Prostate gland (tissue), 2 donors: ENCODE results near the gene CYP4Z1. TPM values are rescaled to one million over a fixed set of nuclear protein-coding genes. Genes with fewer than 3 reads are reported as not detected.
"Not testable (repeated sequence)": the region's sequence is repeated elsewhere in the genome, so short reads cannot be mapped to it uniquely, and the experiment has no call there.

ENCODE experiments used
- DNase-seq: peaks from one replicate; pipeline ENCODE4 v3.0.0-alpha.2; 2019; ENCODE audit warnings: low spot score
- H3K27ac ChIP-seq, 2 donors: fragments of 200-600 bp; sonication (generic); 2 replicates each; pipeline ENCODE4 v1.5.1; 2017 to 2019
- H3K27me3 ChIP-seq: fragments of 200-600 bp; sonication (generic); replicated peaks from 2 replicates; pipeline ENCODE4 v1.5.1; 2019; ENCODE audit not compliant: insufficient read depth
- H3K36me3 ChIP-seq, 2 donors: fragments of 200-600 bp; sonication (generic); 1 replicate in 1 of 2; 2 replicates in 1 of 2; pipeline versions ENCODE4 v1.5.1 to v1.8.1; 2017 to 2019
- H3K4me1 ChIP-seq: fragments of 200-600 bp; sonication (generic); replicated peaks from 2 replicates; pipeline ENCODE4 v1.5.1; 2019
- H3K4me3 ChIP-seq, 2 donors: fragments of 200-600 bp; sonication (generic); 2 replicates each; pipeline ENCODE4 v1.5.1; 2017 to 2019
- H3K9me3 ChIP-seq: fragments of 200-600 bp; sonication (generic); 2 replicates; pipeline ENCODE4 v1.5.1; 2017
- POLR2A ChIP-seq: fragments of 450-650 bp; IDR thresholded peaks from one replicate; pipeline ENCODE4 v1.6.1; 2016; ENCODE audit warnings: antibody characterized with exemption, mild to moderate bottlenecking
- POLR2AphosphoS5 ChIP-seq: sonication (generic); formaldehyde crosslinking; IDR thresholded peaks from one replicate; pipeline ENCODE4 v1.6.1; 2017; ENCODE audit warnings: antibody characterized with exemption
- WGBS: methylation state at CpG from one replicate; pipeline ENCODE4 v1.1.5; 2018; 5-methylcytosine and 5-hydroxymethylcytosine counted together
- intact Hi-C: fragments of 100-400 bp; cut with DNase I; formaldehyde crosslinking; loops from one replicate; pipeline ENCODE4 v1.14.2; 2022
- total RNA-seq, 2 donors: library from RNA; depleted of rRNA; stranded (reverse); fragments of >200 nt; gene quantifications; one replicate each; pipeline ENCODE4 v1.1.0, GENCODE V29; 2016
- TF ChIP-seq, protein P1 (sequence below), 4 experiments: fragments of 200-600 bp in 2 of 4; fragments of 450-650 bp in 2 of 4; sonication (generic) in 2 of 4; IDR thresholded peaks; 1 replicate in 3 of 4; 2 replicates in 1 of 4; pipeline ENCODE4 v1.5.1; 2016 to 2019; ENCODE audit warnings: antibody characterized with exemption in 4 of 4, mild to moderate bottlenecking in 2 of 4, moderate library complexity in 2 of 4

Gene CYP4Z1
- total RNA-seq, 2 donors from 2014 or later, result 0.87 to 2.0 TPM

DNA sequence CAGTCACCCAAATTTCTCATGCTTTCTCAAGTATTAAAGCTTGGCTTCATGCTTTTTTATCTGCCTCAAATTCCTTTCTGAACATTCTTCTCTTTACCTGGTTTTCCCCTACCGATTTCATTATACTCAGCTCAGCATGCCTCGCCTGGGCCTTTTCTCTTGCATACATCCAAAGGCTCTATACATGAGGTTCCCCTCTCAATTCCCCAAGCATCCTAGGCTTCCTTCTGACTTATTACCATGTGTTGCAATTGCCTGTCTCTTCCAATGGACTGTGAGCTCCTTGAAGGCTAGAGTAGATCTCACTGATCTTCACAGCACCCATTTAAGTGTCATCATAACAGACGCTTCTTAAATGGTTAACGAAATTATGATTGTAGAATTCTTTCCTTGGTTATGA is 46.1 kb downstream of the CYP4Z1 start:
- Histone ChIP-seq H3K36me3 (no peaks in the 10 kb centered on the region), H3K27me3 (no peaks in the 10 kb centered on the region), H3K9me3 (no peaks in the 10 kb centered on the region), H3K4me1 (no peaks in the 10 kb centered on the region), H3K4me3 (no peak overlapping the region), H3K27ac (no peak overlapping the region)
- TF ChIP-seq POLR2AphosphoS5 (no peak), POLR2A (no peak)
- TF ChIP-seq, protein P1, sequence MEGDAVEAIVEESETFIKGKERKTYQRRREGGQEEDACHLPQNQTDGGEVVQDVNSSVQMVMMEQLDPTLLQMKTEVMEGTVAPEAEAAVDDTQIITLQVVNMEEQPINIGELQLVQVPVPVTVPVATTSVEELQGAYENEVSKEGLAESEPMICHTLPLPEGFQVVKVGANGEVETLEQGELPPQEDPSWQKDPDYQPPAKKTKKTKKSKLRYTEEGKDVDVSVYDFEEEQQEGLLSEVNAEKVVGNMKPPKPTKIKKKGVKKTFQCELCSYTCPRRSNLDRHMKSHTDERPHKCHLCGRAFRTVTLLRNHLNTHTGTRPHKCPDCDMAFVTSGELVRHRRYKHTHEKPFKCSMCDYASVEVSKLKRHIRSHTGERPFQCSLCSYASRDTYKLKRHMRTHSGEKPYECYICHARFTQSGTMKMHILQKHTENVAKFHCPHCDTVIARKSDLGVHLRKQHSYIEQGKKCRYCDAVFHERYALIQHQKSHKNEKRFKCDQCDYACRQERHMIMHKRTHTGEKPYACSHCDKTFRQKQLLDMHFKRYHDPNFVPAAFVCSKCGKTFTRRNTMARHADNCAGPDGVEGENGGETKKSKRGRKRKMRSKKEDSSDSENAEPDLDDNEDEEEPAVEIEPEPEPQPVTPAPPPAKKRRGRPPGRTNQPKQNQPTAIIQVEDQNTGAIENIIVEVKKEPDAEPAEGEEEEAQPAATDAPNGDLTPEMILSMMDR (IDR thresholded peaks at IDR 0.05), result no peak
- WGBS, result 89% methylated on average over 4 of the region's 4 CpGs
- intact Hi-C loops, result no loop called here
- DNase-seq, result no peak

DNA sequence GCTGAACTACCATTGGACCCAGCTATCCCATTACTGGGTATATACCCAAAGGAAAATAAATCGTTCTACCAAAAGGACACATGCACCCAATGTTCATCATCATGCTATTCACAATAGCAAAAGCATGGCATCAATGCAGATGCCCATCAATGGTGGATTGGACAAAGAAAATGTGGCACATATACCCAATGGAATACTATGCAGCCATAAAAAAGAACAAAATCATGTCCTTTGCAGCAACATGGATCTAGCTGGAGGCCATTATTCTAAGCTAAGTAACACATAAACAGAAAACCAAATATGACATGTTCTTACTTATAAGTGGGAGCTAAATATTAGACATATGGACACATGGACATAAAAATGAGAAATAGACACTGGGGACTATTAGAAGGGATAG is 54.0 kb downstream of the CYP4Z1 start:
- WGBS, result 95% methylated on average over 1 of the region's 1 CpG
- intact Hi-C loops, result not testable (repeated sequence)

DNA sequence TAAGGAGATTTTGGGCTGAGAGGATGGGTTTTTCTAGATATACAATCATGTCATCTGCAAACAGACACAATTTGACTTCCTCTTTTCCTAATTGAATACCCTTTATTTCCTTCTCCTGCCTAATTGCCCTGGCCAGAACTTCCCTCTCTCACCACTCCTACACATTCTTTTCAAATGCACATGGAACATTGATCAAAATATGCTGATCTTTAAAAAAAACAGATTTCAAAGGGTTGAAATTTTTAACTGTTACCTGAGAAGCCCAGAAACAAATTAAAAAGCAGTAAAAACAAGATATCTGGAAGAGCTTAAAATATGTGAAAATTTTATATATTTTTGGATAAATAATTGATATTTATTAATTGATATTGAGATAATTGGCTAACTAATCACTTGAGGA is 57.8 kb downstream of the CYP4Z1 start:
- H3K4me3 ChIP-seq, H3K27ac ChIP-seq, intact Hi-C loops, H3K36me3 ChIP-seq, H3K27me3 ChIP-seq, H3K9me3 ChIP-seq, H3K4me1 ChIP-seq, DNase-seq: not testable (repeated sequence)

More for the DNA sequence above, 54.0 kb downstream of the CYP4Z1 start:
- not testable (repeated sequence) for H3K27ac ChIP-seq, H3K27me3 ChIP-seq, H3K9me3 ChIP-seq, H3K4me1 ChIP-seq, H3K4me3 ChIP-seq, H3K36me3 ChIP-seq, DNase-seq

DNA sequence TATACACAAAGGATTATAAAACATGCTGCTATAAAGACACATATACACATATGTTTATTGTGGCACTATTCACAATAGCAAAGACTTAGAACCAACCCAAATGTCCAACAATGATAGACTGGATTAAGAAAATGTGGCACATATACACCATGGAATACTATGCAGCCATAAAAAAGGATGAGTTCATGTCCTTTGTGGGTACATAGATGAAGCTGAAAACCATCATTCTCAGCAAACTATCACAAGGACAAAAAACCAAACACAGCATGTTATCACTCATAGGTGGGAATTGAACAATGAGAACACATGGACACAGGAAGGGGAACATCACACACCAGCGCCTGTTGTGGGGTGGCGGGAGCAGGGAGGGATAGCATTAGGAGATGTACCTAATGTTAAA is 60.0 kb downstream of the CYP4Z1 start:
- H3K9me3 ChIP-seq, H3K36me3 ChIP-seq, H3K27me3 ChIP-seq, H3K4me3 ChIP-seq, DNase-seq, H3K27ac ChIP-seq, H3K4me1 ChIP-seq, intact Hi-C loops: not testable (repeated sequence)
- 98% methylated on average over 2 of the region's 2 CpGs for WGBS

DNA sequence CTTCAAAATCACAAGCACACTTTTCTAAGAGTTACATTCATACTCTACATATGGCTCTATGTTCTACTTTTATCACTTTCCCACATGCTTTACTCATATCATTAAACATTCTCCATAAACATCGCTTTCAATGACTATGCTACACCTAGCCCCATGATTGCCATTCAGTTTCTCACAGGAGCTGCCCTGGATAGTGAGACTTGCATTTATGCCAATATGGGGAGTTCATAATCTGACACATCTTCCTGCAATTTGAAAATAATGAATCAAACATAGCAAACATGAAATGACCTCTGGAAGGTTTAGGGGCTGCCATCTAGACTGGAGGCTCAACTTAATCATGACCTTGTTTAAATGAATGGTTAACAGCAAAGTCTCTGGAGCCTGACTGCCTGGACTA is 61.2 kb downstream of the CYP4Z1 start:
- TF ChIP-seq POLR2A (no peak), POLR2AphosphoS5 (no peak)
- TF ChIP-seq, protein P1 (IDR thresholded peaks at IDR 0.05), result no peak
- Histone ChIP-seq H3K9me3 (no peaks in the 10 kb centered on the region), H3K4me1 (no peaks in the 10 kb centered on the region), H3K27me3 (no peaks in the 10 kb centered on the region), H3K27ac (no peak overlapping the region), H3K4me3 (no peak overlapping the region), H3K36me3 (no peaks in the 10 kb centered on the region)
- no peak for DNase-seq
- WGBS, result 100% methylated on average over 1 of the region's 1 CpG
- intact Hi-C loops, result no loop called here

DNA sequence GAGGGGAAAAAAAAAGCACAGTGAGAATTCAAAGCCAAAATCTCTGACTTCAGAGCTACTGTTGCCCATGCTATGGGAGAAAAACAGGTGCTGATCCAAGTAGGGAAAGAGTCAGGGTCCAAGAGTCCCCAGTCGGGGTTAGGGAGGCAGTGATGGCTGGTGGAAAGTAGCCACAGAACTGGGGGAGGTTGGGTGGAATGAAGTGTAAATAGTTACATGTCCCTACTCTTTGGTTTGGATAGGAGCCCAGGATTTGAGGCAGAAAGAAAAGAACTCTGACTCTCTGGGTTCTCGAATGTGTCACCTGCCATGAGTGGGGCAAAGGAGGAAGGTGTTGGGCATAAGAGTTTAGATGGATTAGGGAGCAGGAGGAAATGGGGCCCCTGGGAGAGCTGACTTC is 61.8 kb downstream of the CYP4Z1 start:
- 46% methylated on average over 2 of the region's 2 CpGs for WGBS
- intact Hi-C loops, H3K4me3 ChIP-seq, H3K27me3 ChIP-seq, H3K9me3 ChIP-seq, H3K36me3 ChIP-seq, H3K27ac ChIP-seq, DNase-seq, H3K4me1 ChIP-seq: not testable (repeated sequence)

DNA sequence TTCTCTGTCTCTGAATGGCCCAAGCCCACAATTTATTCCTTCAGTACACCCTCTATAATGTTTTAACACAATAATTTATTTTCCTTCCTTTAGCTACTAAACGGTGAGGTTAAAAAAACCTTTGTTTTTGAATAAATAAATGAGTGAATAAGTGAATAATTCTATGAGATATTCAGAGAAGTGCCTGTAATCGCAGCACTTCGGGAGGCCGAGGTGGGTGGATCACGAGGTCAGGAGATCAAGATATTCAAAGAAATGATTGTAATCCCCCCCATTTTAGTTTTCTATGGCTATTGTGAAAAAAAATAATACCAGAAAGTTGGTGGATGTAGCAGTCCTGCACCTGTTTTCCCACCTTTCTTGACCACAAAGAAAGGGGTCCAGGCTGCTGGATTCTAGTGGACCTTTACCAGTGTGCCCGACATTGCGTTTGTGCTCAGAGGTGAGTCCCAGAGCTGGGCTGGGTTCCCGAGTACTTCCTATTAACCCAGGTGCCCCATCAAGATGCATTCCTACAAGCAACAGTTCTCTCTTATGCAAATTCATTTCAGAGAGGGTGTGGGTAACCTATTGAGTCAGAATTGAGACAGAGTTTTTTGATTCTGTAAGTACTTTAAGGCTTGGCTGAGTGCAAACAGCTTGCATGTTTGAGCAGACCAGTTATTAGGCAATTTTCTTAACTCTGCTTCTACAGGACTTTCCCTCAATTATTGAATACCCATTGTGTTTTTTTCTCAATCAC is 62.6 kb downstream of the CYP4Z1 start:
- H3K27me3 ChIP-seq, H3K4me1 ChIP-seq, H3K9me3 ChIP-seq, DNase-seq, H3K36me3 ChIP-seq, H3K27ac ChIP-seq, intact Hi-C loops, H3K4me3 ChIP-seq: not testable (repeated sequence)
- WGBS, result 75% methylated on average over 8 of the region's 8 CpGs

DNA sequence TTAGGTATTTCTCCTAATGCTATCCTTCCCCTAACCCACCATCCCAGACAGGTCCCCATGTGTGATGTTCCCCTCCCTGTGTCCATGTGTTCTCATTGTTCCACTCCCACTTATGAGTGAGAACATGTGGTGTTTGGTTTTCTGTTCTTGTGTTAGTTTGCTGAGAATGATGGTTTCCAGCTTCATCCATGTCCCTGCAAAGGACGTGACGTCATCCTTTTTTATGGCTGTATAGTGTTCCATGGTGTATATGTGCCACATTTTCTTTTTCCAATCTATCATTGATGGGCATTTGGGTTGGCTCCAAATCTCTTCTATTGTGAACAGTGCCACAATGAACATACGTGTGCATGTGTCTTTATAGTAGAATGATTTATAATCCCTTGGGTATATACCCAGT is 65.6 kb downstream of the CYP4Z1 start:
- intact Hi-C loops, H3K9me3 ChIP-seq, H3K4me1 ChIP-seq, H3K27me3 ChIP-seq, H3K27ac ChIP-seq, H3K4me3 ChIP-seq, DNase-seq, H3K36me3 ChIP-seq: not testable (repeated sequence)
- 92% methylated on average over 3 of the region's 3 CpGs for WGBS
